HG02642 (cell line): Measurements from ENCODE around the gene BORCS5.
"Not testable (repeated sequence)": the region's sequence is repeated elsewhere in the genome, so short reads cannot be mapped to it uniquely, and the experiment has no call there.

Experiments
- ATAC-seq: cut with Tn5 transposase; IDR thresholded peaks from one replicate; pipeline ENCODE4 v1.9.1; 2021; ENCODE audit warnings: mild to moderate bottlenecking; ENCODE audit not compliant: unreplicated experiment, poor library complexity

The BORCS5 gene

DNA sequence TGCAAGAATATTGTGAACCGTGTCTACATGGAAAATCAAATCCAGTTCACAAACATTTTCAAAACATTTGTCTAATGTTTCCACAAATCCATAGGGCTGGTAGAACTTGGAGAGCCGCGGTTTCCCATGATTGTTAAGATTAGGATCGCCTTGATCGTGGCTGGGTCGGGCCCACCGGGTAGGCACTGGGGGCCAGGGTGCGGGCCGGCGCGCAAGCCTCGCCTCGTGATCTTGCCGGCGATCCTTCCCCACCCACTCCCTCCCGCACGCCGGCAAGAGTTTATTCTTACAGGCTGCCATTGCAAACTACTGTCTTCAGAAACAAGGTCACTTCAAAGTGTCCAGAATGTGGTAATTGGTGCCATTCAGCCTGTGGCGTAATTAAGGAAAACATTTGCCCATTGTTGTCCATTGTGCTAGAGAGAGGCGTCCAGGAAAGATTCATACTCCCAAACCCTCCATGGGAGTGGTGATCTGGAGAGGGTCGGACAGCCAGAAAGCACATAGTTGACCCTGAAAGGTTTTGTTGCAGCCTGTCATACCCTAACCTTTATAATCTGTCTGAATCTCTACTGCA, 95.5 kb downstream of the BORCS5 start:
- no peak for ATAC-seq

DNA sequence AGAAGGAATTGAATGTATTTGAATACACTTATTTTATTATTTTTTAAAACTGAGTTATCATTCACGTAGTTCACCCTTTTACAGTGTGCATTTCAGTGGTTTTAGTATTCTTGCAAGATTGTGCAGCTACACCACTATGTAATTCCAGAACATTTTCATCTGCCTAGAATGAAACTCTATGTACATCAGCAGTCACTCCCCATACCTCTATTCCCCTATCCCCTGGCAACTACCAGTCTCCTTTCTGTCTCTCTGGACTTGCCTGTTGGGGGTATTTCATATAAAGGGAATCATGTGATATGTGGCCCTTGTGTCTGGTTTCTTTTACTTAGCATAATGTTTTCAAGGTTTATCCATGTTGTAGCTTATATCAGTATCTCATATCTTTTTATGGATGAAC, 96.8 kb downstream of the BORCS5 start:
- no peak for ATAC-seq

DNA sequence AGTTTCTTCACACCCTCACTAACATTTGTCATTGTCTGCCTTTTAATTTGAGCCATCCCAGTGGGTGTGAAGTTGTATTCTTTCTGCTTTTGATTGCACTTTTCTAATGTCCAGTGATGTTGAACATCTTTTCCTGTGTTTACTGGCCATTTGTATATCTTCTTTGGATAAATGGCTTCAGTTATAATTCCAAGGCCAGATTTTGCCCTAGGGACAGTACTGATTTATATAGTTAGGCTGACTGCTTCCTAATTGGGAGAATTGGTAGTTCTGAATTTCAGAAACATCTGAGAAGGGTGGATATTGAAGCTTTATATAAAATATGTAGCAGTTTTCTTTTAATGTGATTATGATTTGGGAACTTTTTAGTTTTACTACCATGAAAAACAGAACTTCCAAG, 97.4 kb downstream of the BORCS5 start:
- no peak for ATAC-seq

DNA sequence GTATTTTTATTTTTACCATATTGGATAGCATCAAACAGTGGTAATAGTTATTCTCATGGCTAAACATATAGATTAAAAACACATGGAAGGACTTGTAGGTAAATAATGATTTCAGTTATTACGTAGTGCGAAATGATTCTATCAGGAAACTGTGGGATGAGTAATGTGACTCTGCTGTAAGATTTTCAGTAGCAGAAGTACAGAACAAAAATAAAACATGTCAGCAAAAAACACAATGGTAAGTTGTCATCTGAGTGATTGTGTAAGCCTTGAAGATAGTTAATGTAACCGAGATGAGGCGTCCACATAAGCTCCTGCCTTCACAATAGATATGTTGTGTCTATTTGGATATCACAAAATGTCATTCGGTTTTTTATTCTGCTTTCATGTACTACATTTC, 99.8 kb downstream of the BORCS5 start:
- ATAC-seq: no peak

DNA sequence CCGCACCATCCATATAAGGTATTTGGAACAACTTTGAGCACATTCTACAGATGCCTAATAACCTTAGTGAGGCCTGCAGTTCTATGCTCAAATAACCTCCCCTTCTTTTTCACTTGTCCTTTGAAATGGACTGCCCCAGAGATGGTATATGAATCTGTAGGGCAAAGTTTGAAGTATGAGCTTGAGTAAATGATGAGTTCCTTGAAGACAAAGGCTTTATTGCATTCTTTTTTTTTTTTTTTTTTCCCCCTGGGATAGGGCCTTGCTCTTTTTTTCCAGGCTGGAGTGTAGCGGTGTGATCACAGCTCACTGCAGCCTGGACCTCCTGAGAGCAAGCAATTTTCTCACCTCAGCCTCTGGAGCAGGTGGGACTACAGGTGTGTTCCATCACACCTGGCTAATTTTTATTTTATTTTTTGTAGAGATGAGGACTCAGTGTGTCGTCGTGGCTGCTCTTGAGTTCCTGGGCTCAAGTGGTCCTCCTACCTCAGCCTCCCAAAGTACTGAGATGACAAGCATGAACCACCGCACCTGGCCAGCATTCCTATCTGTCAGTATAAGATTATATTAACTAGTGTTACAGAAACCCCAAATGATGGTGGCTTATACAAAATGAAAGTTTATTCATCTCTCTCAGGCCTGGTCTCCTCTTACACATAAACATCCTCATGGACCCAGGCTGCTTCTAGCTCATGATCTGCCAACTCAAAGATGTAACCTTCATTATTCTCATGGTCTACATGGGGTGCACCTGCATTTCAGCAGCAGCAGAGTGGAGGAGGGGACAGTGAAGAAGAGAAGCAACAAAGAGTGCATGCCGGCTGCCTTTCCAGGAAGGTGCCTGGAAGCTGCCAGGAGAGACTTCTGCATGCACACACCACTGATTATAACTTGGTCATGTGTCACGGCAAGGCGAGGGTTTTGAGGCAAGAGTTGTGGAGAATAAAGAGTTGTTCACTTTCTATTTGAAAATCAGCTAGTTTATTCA, 104.4 kb downstream of the BORCS5 start:
- no peak for ATAC-seq

DNA sequence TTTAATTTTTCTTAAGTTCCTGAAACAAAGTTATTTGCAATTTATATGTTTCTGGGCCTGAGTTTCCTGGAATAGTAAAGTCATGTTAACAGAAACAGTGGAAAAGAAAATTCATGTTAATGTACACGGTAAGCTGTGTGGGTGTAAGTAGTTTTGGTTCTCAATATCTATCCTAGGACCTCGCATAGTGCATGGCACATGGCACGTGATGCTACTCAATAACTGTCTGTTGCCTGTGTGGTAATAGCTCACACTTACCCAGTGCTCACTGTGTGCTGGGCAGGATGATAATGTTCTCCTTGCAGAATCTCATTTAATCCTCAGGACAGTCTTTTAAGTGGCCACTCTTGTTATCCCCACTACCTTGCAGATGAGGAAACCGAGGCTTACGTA, 105.0 kb downstream of the BORCS5 start:
- no peak for ATAC-seq

DNA sequence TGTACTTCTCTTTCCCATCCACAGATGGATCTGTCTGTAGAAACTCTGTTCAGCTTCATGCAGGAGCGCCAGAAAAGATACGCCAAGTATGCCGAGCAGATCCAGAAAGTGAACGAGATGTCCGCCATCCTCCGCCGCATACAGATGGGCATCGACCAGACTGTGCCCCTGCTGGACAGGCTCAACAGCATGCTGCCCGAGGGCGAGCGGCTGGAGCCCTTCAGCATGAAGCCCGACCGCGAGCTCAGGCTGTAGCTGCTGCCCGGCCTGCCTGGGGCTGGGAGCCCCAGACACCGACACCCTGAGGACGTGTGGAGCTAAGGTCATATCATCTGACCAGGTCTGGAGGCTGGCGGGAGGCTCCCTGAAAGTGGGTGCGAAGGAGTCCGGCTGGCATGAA, 108.6 kb downstream of the BORCS5 start:
- no peak for ATAC-seq

DNA sequence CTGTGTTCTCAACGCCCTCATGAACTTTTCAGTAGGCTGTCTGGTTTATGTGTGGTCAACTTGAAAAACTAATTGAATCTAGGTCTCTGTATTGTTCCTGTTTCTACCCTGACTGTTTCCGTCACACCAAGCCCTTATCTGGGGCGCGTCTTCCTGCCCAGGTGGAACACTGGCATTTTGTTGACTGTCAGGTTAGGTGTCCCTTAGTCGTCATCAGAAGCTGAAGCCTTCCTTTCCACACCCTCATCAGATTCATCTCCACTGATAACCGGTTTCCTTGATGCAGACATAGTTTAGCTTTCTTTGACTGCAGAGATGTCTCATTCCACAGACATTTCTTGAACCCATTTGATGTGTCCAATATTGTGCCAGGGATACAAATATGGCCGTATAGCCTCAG, 109.3 kb downstream of the BORCS5 start:
- ATAC-seq: no peak

DNA sequence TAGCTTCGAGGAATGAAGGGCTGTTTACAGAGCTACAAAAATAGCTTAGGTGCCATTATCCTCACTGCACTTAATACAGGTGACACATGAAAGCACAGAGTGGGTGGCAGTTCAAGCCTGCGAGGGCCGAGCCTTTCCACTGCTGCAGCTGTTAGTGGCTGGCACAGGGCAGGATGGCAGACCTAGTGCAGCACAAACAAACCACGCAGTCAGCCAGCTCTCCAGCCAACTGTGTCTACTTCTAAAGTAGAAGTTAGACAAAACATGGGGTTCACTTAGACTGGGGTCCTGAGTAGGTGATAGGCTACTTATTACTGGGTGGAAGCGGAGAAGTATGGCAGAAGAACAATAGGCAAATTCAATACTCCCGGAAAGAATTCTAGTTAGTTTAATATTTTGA, 110.4 kb downstream of the BORCS5 start:
- ATAC-seq: no peak

DNA sequence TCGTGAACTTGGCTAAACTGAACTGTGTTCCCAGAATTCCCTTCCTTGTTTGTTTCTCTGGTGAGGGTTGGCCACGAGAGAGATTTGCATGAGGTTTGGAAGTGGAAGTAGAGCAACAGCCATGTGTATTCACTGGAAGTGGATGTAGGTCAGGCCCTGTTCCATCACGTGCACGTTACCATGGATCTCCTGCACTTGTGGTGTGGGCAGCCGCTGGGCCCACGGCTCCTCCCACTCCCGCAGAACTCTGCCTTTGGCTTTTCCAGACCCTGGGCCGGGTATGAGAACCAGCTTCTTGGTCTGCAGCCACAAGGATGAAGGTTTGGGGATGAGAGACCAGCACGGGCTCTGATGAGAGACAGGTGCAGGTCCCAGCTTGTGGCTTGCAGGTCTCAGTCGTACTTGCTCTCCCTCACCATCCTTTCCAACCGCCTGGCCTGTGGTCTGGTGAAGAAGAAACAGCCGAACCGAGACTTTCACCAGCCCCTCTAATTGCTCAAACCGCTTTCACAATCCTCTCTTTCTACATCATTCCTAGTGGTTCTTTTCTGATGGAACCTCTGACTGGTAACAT, 110.9 kb downstream of the BORCS5 start:
- ATAC-seq: no peak

DNA sequence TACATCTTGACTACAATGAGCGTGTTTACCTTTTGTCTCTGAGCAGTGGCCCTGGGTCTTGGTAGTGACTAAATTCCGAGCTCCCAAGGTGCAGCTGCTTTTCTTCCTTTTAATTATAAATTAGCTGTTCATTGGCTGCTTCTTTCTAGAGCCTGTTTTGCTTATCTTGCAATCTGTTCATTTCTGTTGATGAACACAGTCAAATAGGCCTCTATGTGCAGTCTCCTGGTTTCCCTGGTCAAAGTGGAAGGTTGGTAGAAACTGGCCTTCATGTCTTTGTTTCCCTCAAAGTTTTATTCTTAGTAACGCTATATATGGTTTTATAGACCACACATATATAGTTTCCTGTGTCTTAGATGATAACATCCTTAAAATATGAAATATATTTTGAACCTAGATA, 111.7 kb downstream of the BORCS5 start:
- no peak for ATAC-seq

DNA sequence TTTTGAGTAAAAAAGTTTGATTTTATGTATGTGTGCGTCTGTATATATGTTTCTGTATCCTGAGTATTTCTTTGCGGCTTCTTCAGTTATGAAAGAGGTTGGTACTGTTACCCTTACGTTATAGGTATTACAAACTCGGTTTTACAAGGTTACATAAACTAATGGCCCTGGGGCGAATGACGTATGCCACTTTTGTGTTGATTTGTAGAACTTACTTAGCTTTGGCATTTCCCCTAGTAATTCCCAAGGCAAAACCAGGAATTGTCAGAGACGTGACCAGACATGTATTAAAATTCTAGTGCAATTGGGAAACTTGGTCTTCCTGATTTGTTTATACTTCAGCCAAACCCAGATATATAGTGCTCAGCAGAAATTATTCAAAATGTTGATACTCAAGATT, 112.5 kb downstream of the BORCS5 start:
- ATAC-seq: no peak

DNA sequence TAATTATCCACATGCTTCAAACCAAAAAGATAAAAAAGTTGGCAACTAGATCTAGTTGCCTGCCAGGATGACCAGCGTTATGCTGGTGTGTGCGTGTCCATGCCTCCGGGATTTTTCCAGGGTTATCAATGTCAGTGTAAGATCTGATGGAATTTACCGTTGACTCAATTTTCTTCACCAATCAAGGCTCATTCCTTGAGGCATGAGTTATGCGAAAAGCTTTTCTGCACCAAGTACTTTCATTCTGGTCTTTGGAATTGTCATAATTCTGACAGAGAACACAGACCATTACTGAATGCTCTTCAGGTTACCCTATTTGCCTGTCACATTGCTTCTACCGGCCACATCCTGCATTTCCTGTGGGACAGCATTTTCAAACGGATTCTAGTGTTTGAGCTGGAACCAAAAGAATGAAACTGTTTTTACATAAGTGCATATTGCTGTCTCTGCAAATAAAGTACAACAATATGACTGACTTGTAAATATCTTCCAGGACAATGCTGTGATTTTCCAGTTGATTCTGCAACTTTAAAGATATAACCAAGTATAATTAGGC, 114.0 kb downstream of the BORCS5 start:
- no peak for ATAC-seq

DNA sequence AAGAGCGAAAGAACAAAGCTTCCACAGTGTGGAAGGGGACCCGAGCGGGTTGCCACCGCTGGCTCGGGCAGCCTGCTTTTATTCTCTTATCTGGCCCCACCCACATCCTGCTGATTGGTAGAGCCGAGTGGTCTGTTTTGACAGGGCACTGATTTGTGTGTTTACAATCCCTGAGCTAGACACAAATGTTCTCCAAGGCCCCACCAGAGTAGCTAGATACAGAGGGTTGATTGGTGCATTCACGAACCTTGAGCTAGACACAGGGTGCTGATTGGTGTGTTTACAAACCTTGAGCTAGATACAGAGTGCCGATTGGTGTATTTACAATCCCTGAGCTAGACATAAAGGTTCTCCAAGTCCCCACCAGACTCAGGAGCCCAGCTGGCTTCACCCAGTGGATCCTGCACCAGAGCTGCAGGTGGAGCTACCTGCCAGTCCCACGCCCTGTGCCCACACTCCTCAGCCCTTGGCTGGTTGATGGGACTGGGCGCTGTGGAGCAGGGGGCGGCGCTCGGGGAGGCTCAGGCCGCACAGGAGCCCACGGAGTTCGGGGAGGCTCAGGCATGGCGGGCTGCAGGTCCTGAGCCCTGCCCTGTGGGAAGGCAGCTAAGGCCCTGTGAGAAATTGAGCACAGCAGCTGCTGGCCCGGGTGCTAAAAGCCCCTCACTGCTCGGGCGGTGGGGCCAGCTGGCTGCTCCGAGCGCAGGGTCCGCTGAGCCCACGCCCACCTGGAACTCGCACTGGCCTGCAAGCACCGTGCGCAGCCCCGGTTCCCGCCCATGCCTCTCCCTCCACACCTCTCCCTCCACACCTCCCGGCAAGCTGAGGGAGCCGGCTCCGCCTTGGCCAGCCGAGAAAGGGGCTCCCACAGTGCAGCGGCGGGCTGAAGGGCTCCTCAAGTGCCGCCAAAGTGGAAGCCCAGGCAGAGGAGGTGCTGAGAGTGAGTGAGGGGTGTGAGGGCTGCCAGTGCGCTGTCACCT, 115.4 kb downstream of the BORCS5 start:
- not testable (repeated sequence) for ATAC-seq

DNA sequence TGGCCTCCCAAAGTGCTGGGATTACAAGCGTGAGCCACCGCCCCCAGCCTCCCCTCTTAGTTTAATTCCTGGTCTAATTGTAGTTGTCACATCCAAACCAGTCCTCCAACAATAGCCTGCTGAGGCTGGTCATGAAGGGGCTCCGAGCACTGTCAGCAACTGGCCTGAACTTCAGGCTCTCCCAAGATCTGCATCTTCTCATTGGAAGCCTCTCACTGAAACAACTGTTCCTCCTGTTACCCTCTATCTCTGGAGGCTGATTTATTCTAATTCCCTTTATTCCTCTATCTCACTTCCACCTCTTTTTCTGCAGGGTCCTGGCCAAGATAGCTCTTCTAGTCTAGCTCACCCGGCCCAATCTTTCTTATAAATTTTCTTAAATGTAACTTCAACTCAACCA, 116.3 kb downstream of the BORCS5 start:
- ATAC-seq: no peak

DNA sequence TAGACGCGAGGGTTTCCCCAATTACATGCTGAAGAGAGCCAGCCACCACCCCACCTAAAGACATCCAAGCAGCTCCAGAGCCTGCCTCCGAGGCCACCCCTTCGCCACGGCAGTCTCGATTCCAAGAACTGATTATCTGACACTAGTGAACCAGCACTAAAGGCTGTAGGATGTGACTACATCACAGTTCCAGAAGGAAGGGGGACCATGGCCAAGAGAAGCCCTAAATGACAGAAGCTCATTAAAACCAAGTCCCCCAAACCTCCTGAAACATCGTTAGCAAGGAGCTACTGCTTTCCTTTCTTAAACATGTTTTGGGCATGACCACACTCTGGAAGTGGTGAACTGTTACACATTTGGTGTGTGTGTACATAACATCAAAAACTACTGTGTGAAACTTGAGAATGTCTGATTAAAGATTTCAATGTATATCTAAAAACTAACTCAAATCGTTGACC, 117.6 kb downstream of the BORCS5 start:
- peak; percentile 22 for ATAC-seq

DNA sequence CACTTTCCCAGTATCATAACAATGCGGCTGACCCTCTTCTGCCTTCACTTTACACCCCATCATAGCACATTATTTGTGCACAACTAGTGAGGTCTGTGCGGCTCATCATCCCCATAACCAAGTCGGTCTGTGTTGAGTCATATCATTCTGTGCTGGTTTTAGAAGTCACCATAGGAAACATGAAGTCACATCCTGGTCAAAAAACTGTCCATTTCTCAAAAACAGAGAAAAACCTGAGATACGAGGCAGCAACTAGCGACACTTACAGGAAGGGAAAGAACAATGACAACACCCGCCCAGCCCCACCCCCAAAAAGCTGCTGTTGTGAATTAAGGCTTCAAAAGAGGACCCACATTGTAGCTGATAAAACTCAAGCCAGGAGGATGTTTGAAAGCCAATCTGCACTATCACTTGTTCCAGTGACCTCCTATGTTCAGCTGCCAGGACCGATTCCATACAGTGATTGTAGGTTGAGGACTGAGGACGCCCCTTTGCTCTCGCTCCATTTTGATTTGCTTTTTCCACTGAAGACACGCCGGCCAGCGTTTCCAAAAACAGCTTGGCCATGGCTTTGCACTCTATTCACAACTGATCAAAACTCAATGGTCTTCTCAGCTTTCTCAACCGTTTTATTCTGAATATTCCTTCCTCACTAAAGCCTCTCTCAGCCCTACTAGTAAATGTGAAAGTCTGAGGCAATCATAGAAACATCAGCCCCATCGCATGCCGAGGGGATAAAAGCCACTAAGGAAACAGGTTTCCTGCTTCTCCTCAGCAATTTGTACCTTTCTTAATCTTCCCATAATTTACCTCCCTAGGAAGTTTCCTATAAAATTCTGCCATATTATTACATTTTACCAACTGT, 118.3 kb downstream of the BORCS5 start:
- peak; percentile 91 for ATAC-seq

DNA sequence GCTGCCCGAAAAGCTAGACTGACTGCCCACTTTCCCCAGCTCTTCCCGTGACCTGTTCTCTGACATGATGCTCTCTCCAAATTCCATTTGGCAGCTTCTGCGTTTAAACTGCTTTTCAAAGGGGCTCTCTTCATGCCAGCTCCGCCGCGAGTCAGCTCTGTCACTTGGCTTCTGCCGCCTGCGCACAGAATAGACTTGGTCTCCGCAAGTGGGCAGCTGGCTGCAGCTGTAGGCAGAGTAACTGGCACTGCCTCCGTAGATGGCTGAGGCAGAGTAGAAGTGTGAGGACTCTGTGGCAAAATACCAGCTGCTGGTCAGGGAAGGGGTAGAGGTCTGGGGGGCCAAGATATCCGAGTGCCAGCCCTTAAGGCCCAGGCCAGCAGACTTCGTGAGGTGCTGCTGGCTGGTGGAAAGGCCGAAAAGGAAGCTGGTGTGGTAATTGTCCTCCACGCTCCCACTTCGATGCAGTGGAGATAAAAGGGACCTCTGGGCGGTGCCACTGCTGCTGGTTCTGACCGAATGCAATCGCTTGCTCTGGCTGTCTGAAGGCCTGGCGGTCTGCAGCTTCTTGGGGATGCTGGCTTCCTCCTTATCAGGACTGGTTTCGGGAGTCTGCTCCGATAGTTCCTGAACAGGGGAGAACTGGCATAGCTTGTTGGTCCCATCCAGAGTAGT, 120.1 kb downstream of the BORCS5 start:
- no peak for ATAC-seq

DNA sequence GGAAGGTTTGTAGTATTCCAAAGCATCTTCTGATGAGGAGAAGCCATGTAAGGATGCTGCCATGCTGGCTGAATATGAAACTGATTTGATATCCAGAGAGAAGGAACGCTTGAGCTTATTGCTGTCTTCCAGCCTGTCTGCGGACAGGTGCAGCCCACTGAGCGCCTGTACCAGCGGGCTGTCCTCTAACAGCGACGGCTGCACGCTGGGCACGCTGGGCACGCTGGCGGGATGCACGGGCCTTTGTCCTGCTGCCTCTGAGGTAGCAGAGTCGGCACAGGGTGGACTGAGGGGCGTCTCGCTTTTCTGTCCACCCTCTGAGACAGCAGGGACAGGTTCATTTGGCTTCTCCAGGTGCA, 120.6 kb downstream of the BORCS5 start:
- ATAC-seq: no peak
